ENCODE results near the gene CASP10.
A peak's percentile ranks its signal among the peaks of the same experiment; 100 is the strongest.

Gene CASP10

GRCh38 chr2:201191132-201191875, 8.4 kb downstream of the CASP10 start:
- no peak for TF ChIP-seq CTCF (IDR thresholded peaks at IDR 0.05)
- Histone ChIP-seq H3K4me1 (ENCODE audit: control insufficient read depth in 1 of 2, insufficient read depth in 1 of 2, low read depth in 1 of 2, low read length in 1 of 2) (peaks cover 63 to 69% of the 10 kb centered on the region in 2 experiments), H3K36me3 (peaks cover 13% of the 10 kb centered on the region), H3K27me3 (no peaks in the 10 kb centered on the region), H3K9me3 (no peaks in the 10 kb centered on the region), H3K27ac (peak overlapping the region; percentile 79), H3K4me3 (ENCODE audit: low read depth in 1 of 2, low read length in 1 of 2) (peak overlapping the region in 1 of 2 experiments; percentile 15)

- Histone ChIP-seq H3K27ac (peak overlapping the region; percentile 79), H3K27me3 (no peaks in the 10 kb centered on the region), H3K9me3 (no peaks in the 10 kb centered on the region), H3K4me1 (ENCODE audit: control insufficient read depth in 1 of 2, insufficient read depth in 1 of 2, low read depth in 1 of 2, low read length in 1 of 2) (peaks cover 53 to 59% of the 10 kb centered on the region in 2 experiments), H3K4me3 (ENCODE audit: low read depth in 1 of 2, low read length in 1 of 2) (no peak overlapping the region), H3K36me3 (peaks cover 18% of the 10 kb centered on the region)
- no peak for TF ChIP-seq CTCF (IDR thresholded peaks at IDR 0.05)
Measured at GRCh38 chr2:201194097-201194496, 11.2 kb downstream of the CASP10 start.

DNA sequence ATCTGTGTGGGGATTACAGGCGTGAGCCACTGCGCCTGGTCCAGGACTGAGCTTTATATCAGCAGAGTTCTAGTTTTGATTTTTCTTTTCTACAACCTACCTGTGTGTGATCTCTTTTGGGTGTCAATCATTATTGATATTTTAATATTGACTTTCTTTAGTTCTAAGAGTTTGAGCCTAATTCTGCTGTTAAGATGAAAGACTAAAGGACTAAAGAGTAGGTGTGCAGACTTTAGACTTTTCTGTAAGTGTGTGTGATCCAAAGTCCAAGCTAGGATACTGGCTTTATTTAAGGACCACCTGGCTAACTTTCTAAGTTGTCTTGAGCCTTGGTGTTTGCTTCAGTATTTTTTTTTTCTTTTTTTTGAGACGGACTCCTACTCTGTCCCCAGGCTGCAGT, 12.4 kb downstream of the CASP10 start:
- peaks cover 22% of the 10 kb centered on the region for H3K36me3 ChIP-seq
- H3K27me3 ChIP-seq = no peaks in the 10 kb centered on the region
- peaks cover 45 to 47% of the 10 kb centered on the region in 2 experiments for H3K4me1 ChIP-seq (ENCODE audit: control insufficient read depth in 1 of 2, insufficient read depth in 1 of 2, low read depth in 1 of 2, low read length in 1 of 2)
- no peak for TF ChIP-seq CTCF (IDR thresholded peaks at IDR 0.05)
- no peak overlapping the region for H3K4me3 ChIP-seq (ENCODE audit: low read depth in 1 of 2, low read length in 1 of 2)
- H3K9me3 ChIP-seq = no peaks in the 10 kb centered on the region
- peak overlapping the region; percentile 47 for H3K27ac ChIP-seq

DNA sequence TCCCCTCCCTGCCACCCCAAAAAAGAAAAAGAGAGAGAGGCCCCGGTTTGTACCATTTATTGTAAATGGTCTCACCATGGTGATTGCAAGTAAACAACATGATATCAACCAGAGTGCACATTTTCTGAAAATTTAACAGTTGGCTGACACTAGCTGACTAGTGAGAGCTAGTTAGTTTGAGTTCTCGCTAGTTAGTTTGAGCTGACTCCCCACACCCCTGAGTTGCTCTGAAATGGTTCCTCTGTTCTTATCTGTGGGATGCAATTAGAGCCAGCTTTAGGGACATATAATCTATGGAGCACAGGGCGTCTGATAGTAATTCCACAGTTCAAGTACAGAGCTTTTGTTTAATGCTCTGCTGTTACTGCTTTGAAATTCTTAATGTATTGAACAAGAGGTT, 13.1 kb downstream of the CASP10 start:
- H3K36me3 ChIP-seq = peaks cover 27% of the 10 kb centered on the region

GRCh38 chr2:201196803-201197202, 13.9 kb downstream of the CASP10 start:
- TF ChIP-seq CTCF (IDR thresholded peaks at IDR 0.05) = no peak
- H3K4me1 ChIP-seq (ENCODE audit: control insufficient read depth in 1 of 2, insufficient read depth in 1 of 2, low read depth in 1 of 2, low read length in 1 of 2) = peaks cover 31 to 34% of the 10 kb centered on the region in 2 experiments

More for the DNA sequence above, 13.1 kb downstream of the CASP10 start:
- H3K27me3 ChIP-seq = no peaks in the 10 kb centered on the region
- peaks cover 39 to 42% of the 10 kb centered on the region in 2 experiments for H3K4me1 ChIP-seq (ENCODE audit: control insufficient read depth in 1 of 2, insufficient read depth in 1 of 2, low read depth in 1 of 2, low read length in 1 of 2)
- TF ChIP-seq CTCF (IDR thresholded peaks at IDR 0.05) = no peak
- H3K4me3 ChIP-seq (ENCODE audit: low read depth in 1 of 2, low read length in 1 of 2) = no peak overlapping the region
- no peaks in the 10 kb centered on the region for H3K9me3 ChIP-seq
- peak overlapping the region; percentile 47 for H3K27ac ChIP-seq

More at GRCh38 chr2:201196803-201197202, 13.9 kb downstream of the CASP10 start:
- Histone ChIP-seq H3K27ac (no peak overlapping the region), H3K36me3 (peaks cover 33% of the 10 kb centered on the region), H3K4me3 (ENCODE audit: low read depth in 1 of 2, low read length in 1 of 2) (no peak overlapping the region), H3K27me3 (no peaks in the 10 kb centered on the region), H3K9me3 (no peaks in the 10 kb centered on the region)
